HepG2 (cell line): Measurements from ENCODE around the gene RPS6KB2. TPM values are rescaled to one million over a fixed set of nuclear protein-coding genes. Genes with fewer than 3 reads are reported as not detected.

Experiments used
- AGO2 ChIP-seq: fragments of 200-400 bp; formaldehyde crosslinking; optimal IDR thresholded peaks from 2 replicates; pipeline ENCODE3; 2017; ENCODE audit warnings: mild to moderate bottlenecking, low read depth, low read length, moderate library complexity
- CEBPB ChIP-seq: IDR thresholded peaks from 2 replicates; pipeline ENCODE4 v1.6.1; 2011; ENCODE audit warnings: low read depth, low read length, improper control_type of control experiment, borderline replicate concordance
- CREBL2 ChIP-seq: sonication (generic); formaldehyde crosslinking; IDR thresholded peaks from 2 replicates; pipeline ENCODE4 v1.8.1; 2023; ENCODE audit warnings: missing genetic modification reagents, mild to moderate bottlenecking, borderline replicate concordance
- DNMT3B ChIP-seq: conservative IDR thresholded peaks from 2 replicates; pipeline ENCODE4 v1.6.1; 2016; ENCODE audit warnings: missing biosample characterization, control low read depth
- FOXO1 ChIP-seq: sonication (generic); formaldehyde crosslinking; IDR thresholded peaks from 2 replicates; pipeline ENCODE4 v1.4.0; 2020; ENCODE audit warnings: missing genetic modification reagents
- GATAD2A ChIP-seq: IDR thresholded peaks from 2 replicates; pipeline ENCODE4 v1.6.1; 2016
- LCORL ChIP-seq, 2 experiments: fragments of 450-650 bp in 1 of 2; sonication (generic) in 1 of 2; formaldehyde crosslinking in 1 of 2; IDR thresholded peaks; 2 replicates each; pipeline versions ENCODE4 v1.5.0 to v1.6.1; 2017 to 2020; ENCODE audit warnings: antibody characterized with exemption in 1 of 2, missing genetic modification reagents in 1 of 2
- MBD4 ChIP-seq: IDR thresholded peaks from 2 replicates; pipeline ENCODE4 v1.6.1; 2012; ENCODE audit warnings: low read length, inconsistent platforms, borderline replicate concordance
- MEIS2 ChIP-seq: sonication (generic); formaldehyde crosslinking; IDR thresholded peaks from 2 replicates; pipeline ENCODE4 v1.9.0; 2021; ENCODE audit warnings: mild to moderate bottlenecking, missing genetic modification reagents
- NFRKB ChIP-seq: fragments of 450-650 bp; IDR thresholded peaks from 2 replicates; pipeline ENCODE4 v1.6.1; 2017
- PCBP1 ChIP-seq: fragments of 200-400 bp; formaldehyde crosslinking; IDR thresholded peaks from 2 replicates; pipeline ENCODE4 v1.6.1; 2017; ENCODE audit warnings: mild to moderate bottlenecking, low read depth, low read length, borderline replicate concordance
- POGZ ChIP-seq: sonication (generic); formaldehyde crosslinking; IDR thresholded peaks from 2 replicates; pipeline ENCODE4 v1.4.0; 2020; ENCODE audit warnings: mild to moderate bottlenecking, missing genetic modification reagents
- RFXANK ChIP-seq: IDR thresholded peaks from 2 replicates; pipeline ENCODE4 v1.6.1; 2016
- TARDBP ChIP-seq: sonication (generic); formaldehyde crosslinking; IDR thresholded peaks from 2 replicates; pipeline ENCODE4 v1.8.0; 2022; ENCODE audit warnings: mild to moderate bottlenecking, missing genetic modification reagents
- THAP9 ChIP-seq: sonication (generic); formaldehyde crosslinking; IDR thresholded peaks from 2 replicates; pipeline ENCODE4; 2020; ENCODE audit warnings: missing genetic modification reagents, mild to moderate bottlenecking, borderline replicate concordance
- ZBTB38 ChIP-seq: sonication (generic); formaldehyde crosslinking; IDR thresholded peaks from 2 replicates; pipeline ENCODE4 v1.5.1; 2020; ENCODE audit warnings: mild to moderate bottlenecking, missing genetic modification reagents
- ZFAT ChIP-seq: sonication (generic); formaldehyde crosslinking; conservative IDR thresholded peaks from 2 replicates; pipeline ENCODE4 v1.8.1; 2023; ENCODE audit warnings: missing genetic modification reagents, inconsistent platforms
- ZMYM3 ChIP-seq: sonication (generic); formaldehyde crosslinking; IDR thresholded peaks from 2 replicates; pipeline ENCODE4 v1.5.1; 2020; ENCODE audit warnings: mild to moderate bottlenecking, missing genetic modification reagents
- ZNF230 ChIP-seq: sonication (generic); formaldehyde crosslinking; IDR thresholded peaks from 2 replicates; pipeline ENCODE4 v1.4.0; 2020; ENCODE audit warnings: mild to moderate bottlenecking, missing genetic modification reagents
- ZNF354B ChIP-seq: sonication (generic); formaldehyde crosslinking; IDR thresholded peaks from 2 replicates; pipeline ENCODE4 v1.8.0; 2022; ENCODE audit warnings: mild to moderate bottlenecking, missing genetic modification reagents
- ZNF75D ChIP-seq: sonication (generic); formaldehyde crosslinking; IDR thresholded peaks from 2 replicates; pipeline ENCODE4 v1.8.1; 2023; ENCODE audit warnings: missing genetic modification reagents, mild to moderate bottlenecking, borderline replicate concordance
- ZNF768 ChIP-seq: sonication (generic); formaldehyde crosslinking; IDR thresholded peaks from 2 replicates; pipeline ENCODE4 v1.4.0; 2020; ENCODE audit warnings: missing genetic modification reagents
- ZNF790 ChIP-seq: sonication (generic); formaldehyde crosslinking; IDR thresholded peaks from 2 replicates; pipeline ENCODE4 v1.8.0; 2022; ENCODE audit warnings: missing genetic modification reagents, mild to moderate bottlenecking, borderline replicate concordance
- ZNF883 ChIP-seq: sonication (generic); formaldehyde crosslinking; IDR thresholded peaks from 2 replicates; pipeline ENCODE4 v1.5.1; 2020; ENCODE audit warnings: mild to moderate bottlenecking, missing genetic modification reagents; ENCODE audit errors: not compliant biosample characterization
- ZSCAN9 ChIP-seq: IDR thresholded peaks from 2 replicates; pipeline ENCODE4 v1.6.1; 2016; ENCODE audit warnings: borderline replicate concordance
- polyA plus RNA-seq, 8 experiments: library from polyadenylated mRNA; depleted of rRNA in 3 of 8; stranded (reverse) in 7 of 8; unstranded in 1 of 8; fragments of >200 nt; fragmentation: Illumina TruSeq in 4 of 8; extraction: Trizol in 4 of 8; gene quantifications; 2 replicates each; pipeline versions ENCODE4 v1.2.1 to v1.2.3, GENCODE V29; 2011 to 2016; ENCODE audit warnings: low read depth in 4 of 8, missing spikeins in 1 of 8, mixed read lengths in 1 of 8; ENCODE audit not compliant: insufficient read depth in 1 of 8
- total RNA-seq, 5 experiments: library from RNA; depleted of rRNA; stranded (reverse); fragments of >200 nt; fragmentation: Illumina TruSeq; extraction: Trizol; gene quantifications; 2 replicates each; pipeline ENCODE4 v1.2.3, GENCODE V29; 2016; ENCODE audit warnings: low read depth in 1 of 5
- TF ChIP-seq, protein P1 (sequence below): sonication (generic); formaldehyde crosslinking; IDR thresholded peaks from 2 replicates; pipeline ENCODE4 v1.8.1; 2023; ENCODE audit warnings: mild to moderate bottlenecking, missing genetic modification reagents
- TF ChIP-seq, protein P2 (sequence below): sonication (generic); formaldehyde crosslinking; IDR thresholded peaks from 2 replicates; pipeline ENCODE4 v1.8.1; 2023; ENCODE audit warnings: mild to moderate bottlenecking, missing genetic modification reagents
- TF ChIP-seq, protein P3 (sequence below): sonication (generic); formaldehyde crosslinking; IDR thresholded peaks from 2 replicates; pipeline ENCODE4 v1.4.0; 2020; ENCODE audit warnings: missing genetic modification reagents, borderline replicate concordance

The RPS6KB2 gene
- total and polyA plus RNA-seq, 2 of the 13 experiments (the other 11 are each of a cell fraction or from before 2014, with no cell fraction given) = 52.9 to 54.8 TPM

DNA sequence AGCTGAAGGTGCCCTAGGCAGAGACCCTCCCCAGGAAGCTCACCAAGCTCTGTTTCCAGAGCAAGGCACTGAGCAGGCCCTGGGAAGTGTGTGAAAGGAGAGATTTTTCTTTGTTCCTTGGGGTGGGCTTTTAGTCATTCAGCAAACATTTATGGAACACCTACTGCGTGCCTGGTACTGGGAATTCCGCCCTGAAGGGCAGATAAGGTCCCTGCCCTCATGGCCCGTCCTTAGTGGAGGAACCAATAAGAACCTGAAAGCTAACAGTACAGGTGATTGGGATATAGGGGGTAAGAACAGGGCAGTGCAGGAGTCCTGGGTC, 36.9 kb downstream of the RPS6KB2 start (continued):
- no peak for TF ChIP-seq ZFAT
- TF ChIP-seq PCBP1 = no peak
- no peak for TF ChIP-seq ZNF75D (CRISPR knock-in tag)
- no peak for TF ChIP-seq LCORL (IDR thresholded peaks at IDR 0.05)
- 0 out of 2 replicates have a peak, but pooled peaks have one; percentile 7 for TF ChIP-seq LCORL (CRISPR knock-in tag; IDR thresholded peaks at IDR 0.05)
- TF ChIP-seq NFRKB = no peak
- TF ChIP-seq MBD4 = no peak
- TF ChIP-seq TARDBP (CRISPR knock-in tag) = 0 out of 2 replicates have a peak, but pooled peaks have one; percentile 3
- TF ChIP-seq, protein P1, sequence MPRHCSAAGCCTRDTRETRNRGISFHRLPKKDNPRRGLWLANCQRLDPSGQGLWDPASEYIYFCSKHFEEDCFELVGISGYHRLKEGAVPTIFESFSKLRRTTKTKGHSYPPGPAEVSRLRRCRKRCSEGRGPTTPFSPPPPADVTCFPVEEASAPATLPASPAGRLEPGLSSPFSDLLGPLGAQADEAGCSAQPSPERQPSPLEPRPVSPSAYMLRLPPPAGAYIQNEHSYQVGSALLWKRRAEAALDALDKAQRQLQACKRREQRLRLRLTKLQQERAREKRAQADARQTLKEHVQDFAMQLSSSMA = no peak
- no peak for TF ChIP-seq ZNF883
- no peak for TF ChIP-seq ZNF230
- no peak for TF ChIP-seq ZNF768 (CRISPR knock-in tag)
- TF ChIP-seq AGO2 = no peak
- no peak for TF ChIP-seq DNMT3B
- no peak for TF ChIP-seq ZMYM3 (CRISPR knock-in tag)
- TF ChIP-seq MEIS2 (CRISPR knock-in tag) = no peak
- no peak for TF ChIP-seq POGZ (CRISPR knock-in tag)
- TF ChIP-seq ZBTB38 = no peak
- TF ChIP-seq ZNF790 (CRISPR knock-in tag) = peak; percentile 39; the same call in 1 of the 2 replicates
- TF ChIP-seq FOXO1 (CRISPR knock-in tag) = no peak
- TF ChIP-seq RFXANK = no peak
- TF ChIP-seq, protein P2, sequence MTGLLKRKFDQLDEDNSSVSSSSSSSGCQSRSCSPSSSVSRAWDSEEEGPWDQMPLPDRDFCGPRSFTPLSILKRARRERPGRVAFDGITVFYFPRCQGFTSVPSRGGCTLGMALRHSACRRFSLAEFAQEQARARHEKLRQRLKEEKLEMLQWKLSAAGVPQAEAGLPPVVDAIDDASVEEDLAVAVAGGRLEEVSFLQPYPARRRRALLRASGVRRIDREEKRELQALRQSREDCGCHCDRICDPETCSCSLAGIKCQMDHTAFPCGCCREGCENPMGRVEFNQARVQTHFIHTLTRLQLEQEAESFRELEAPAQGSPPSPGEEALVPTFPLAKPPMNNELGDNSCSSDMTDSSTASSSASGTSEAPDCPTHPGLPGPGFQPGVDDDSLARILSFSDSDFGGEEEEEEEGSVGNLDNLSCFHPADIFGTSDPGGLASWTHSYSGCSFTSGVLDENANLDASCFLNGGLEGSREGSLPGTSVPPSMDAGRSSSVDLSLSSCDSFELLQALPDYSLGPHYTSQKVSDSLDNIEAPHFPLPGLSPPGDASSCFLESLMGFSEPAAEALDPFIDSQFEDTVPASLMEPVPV (CRISPR knock-in tag) = no peak
- TF ChIP-seq THAP9 (CRISPR knock-in tag) = no peak
- TF ChIP-seq CREBL2 = no peak
- TF ChIP-seq, protein P3, sequence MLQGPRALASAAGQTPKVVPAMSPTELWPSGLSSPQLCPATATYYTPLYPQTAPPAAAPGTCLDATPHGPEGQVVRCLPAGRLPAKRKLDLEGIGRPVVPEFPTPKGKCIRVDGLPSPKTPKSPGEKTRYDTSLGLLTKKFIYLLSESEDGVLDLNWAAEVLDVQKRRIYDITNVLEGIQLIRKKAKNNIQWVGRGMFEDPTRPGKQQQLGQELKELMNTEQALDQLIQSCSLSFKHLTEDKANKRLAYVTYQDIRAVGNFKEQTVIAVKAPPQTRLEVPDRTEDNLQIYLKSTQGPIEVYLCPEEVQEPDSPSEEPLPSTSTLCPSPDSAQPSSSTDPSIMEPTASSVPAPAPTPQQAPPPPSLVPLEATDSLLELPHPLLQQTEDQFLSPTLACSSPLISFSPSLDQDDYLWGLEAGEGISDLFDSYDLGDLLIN (CRISPR knock-in tag) = no peak
- TF ChIP-seq ZNF354B (CRISPR knock-in tag) = no peak
- no peak for TF ChIP-seq ZSCAN9 (CRISPR knock-in tag)
- TF ChIP-seq CEBPB = no peak
- no peak for TF ChIP-seq GATAD2A
